ENCODE data around the gene BRD3.

The BRD3 gene

GRCh38 chr9:134034215-134035040 is 33.4 kb downstream of the BRD3 start:
- Mint-ChIP-seq H3K4me3 (no peak overlapping the region), H3K36me3 (ENCODE audit: insufficient read depth) (peaks cover 52% of the 10 kb centered on the region), H3K27ac (no peak overlapping the region), H3K27me3 (no peaks in the 10 kb centered on the region), H3K4me1 (ENCODE audit: low read depth in 2 of 2) (peaks cover 0 to 6% of the 10 kb centered on the region in 2 donors), H3K9me3 (no peaks in the 10 kb centered on the region)
- no peak for ATAC-seq (replicated peaks)
- no peak for DNase-seq

GRCh38 chr9:134033516-134034214 is 34.2 kb downstream of the BRD3 start:
- H3K27me3 Mint-ChIP-seq = no peaks in the 10 kb centered on the region
- no peaks in the 10 kb centered on the region for H3K4me1 Mint-ChIP-seq (ENCODE audit: low read depth in 2 of 2)
- H3K4me3 Mint-ChIP-seq = no peak overlapping the region
- H3K9me3 Mint-ChIP-seq = no peaks in the 10 kb centered on the region
- ATAC-seq (replicated peaks) = no peak
- no peak overlapping the region for H3K27ac Mint-ChIP-seq
- no peak for DNase-seq
- peaks cover 45% of the 10 kb centered on the region for H3K36me3 Mint-ChIP-seq (ENCODE audit: insufficient read depth)

DNA sequence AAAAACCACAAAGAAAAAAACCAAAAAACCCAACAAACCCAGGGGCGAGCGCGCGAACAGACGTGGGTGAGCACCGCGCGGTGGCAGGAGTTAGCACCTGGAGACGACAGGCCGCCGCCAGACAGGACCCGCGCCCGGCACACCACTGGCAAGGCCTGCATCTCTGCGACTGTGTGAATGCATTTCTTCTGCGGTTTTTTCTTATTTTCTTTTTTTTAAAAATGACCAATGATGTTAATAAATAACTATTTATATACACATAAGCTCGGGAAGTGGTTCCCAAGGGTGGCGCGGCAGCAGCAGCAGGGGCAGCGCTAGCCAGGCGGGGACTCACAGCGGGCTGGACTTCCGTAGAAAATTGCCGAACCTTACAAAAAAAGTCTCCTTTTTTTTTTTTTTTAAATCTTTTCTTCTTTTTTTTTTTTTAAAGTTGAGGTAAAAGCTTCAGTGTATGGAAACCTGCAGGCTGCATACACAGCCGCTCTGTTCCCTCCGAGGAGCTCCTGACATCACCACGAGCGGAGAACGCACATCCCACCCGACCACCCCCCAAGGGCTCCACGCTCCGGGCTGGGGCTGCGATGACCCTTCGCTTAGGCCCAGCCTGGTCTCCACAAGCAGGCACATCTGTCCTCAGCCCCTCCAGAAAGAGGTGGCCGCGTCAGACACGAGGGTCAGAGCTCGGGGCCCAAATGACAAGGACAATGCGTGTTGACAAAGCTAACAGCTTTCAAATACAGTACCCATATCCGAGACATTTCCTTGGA is 35.2 kb downstream of the BRD3 start:
- no peaks in the 10 kb centered on the region for H3K27me3 Mint-ChIP-seq
- no peaks in the 10 kb centered on the region for H3K4me1 Mint-ChIP-seq (ENCODE audit: low read depth in 2 of 2)
- no peak for ATAC-seq (replicated peaks)
- no peak for DNase-seq
- H3K9me3 Mint-ChIP-seq = no peaks in the 10 kb centered on the region
- H3K4me3 Mint-ChIP-seq = no peak overlapping the region
- H3K27ac Mint-ChIP-seq = no peak overlapping the region
- peaks cover 36% of the 10 kb centered on the region for H3K36me3 Mint-ChIP-seq (ENCODE audit: insufficient read depth)

GRCh38 chr9:134031783-134032182 is 36.0 kb downstream of the BRD3 start:
- DNase-seq = no peak
- ATAC-seq (replicated peaks) = no peak
- Mint-ChIP-seq H3K4me3 (no peak overlapping the region), H3K36me3 (ENCODE audit: insufficient read depth) (peaks cover 30% of the 10 kb centered on the region), H3K27ac (no peak overlapping the region), H3K9me3 (no peaks in the 10 kb centered on the region), H3K27me3 (no peaks in the 10 kb centered on the region), H3K4me1 (ENCODE audit: low read depth in 2 of 2) (no peaks in the 10 kb centered on the region)

DNA sequence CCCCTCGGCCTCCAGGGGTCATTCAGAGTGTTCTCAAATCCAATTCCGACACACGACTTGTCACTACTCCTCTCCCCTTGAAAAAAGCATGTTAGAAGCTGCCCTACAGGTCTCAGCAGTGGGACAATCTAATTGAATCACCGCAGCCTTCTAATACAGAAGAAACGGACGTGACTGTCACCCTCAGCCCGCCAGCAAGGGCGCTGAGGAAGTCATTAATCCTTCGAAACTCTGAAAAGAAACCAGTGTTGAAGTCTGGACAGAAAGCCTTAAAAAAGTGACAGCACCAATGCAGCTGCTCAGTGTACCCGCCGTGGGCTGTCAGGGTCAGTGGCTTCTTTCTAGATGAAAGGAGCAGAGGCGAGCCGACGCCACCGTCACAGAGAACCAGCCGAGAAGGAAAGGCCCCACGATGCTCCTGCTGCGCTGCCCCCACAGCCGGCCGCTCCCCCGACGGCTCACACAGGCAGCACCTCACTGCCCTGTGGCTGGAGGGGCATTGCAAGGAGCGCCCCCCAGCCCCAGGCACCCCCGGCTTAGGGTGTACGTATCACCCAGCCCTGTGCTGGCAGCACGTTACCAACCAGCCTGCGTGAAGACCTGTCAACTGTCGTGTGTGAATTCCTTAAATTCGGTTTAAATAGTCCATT is 36.9 kb downstream of the BRD3 start:
- Mint-ChIP-seq H3K4me1 (ENCODE audit: low read depth in 2 of 2) (peaks cover 0 to 4% of the 10 kb centered on the region in 2 donors), H3K27me3 (no peaks in the 10 kb centered on the region), H3K9me3 (no peaks in the 10 kb centered on the region), H3K27ac (no peak overlapping the region), H3K4me3 (no peak overlapping the region), H3K36me3 (ENCODE audit: insufficient read depth) (peaks cover 25% of the 10 kb centered on the region)
- DNase-seq (no peak), ATAC-seq (replicated peaks) (no peak)

DNA sequence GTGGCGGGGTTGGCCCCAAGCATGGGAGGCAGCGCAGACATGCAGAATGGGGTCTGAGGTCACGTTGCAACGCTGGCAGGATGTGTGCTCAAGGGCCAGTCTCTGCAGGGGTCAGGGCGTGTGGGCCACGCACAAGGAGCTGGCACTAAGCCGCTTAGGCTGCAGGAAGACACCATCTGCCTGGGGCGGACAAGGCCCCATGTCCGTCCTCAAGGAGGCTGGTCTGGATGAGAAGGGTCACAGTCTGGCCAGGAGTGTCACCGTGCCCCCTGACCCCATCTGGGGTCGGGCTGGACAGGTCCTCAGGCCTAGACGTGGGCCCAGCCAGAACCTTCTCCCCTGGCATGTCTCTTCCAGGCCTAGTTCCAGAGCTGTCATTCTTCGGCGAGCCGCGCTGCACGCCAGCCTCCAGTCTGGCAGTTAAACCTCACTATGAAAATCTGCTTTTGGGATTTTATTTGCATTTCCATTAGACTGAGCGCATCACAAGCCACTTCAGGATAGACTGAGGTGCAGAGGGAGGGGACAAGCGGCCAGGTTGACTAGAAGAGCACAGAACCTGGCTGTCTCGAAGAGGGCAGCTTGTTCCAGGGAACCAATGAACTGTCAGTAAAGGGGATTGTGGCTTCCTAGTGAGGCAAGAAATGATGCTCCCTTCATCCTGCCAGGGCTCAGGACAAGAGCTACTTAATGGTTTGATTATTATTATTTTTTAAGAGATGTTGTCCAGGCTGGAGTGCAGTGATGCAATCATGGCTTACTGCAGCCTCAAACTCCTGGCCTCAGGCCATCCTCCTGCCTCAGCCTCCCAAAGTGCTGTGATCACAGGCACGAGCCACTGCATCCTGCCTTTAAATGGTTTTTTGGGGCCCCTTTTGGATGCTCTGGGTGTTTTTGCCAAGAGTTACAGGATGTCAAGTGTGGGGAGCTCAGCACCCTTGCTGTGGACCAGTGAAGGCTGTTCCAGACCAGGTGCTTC is 38.3 kb downstream of the BRD3 start:
- Mint-ChIP-seq H3K27me3 (no peaks in the 10 kb centered on the region), H3K4me1 (ENCODE audit: low read depth in 2 of 2) (peaks cover 7 to 8% of the 10 kb centered on the region in 2 donors), H3K27ac (no peak overlapping the region), H3K36me3 (ENCODE audit: insufficient read depth) (peaks cover 23% of the 10 kb centered on the region), H3K9me3 (no peaks in the 10 kb centered on the region), H3K4me3 (no peak overlapping the region)
- DNase-seq (no peak), ATAC-seq (replicated peaks) (no peak)

DNA sequence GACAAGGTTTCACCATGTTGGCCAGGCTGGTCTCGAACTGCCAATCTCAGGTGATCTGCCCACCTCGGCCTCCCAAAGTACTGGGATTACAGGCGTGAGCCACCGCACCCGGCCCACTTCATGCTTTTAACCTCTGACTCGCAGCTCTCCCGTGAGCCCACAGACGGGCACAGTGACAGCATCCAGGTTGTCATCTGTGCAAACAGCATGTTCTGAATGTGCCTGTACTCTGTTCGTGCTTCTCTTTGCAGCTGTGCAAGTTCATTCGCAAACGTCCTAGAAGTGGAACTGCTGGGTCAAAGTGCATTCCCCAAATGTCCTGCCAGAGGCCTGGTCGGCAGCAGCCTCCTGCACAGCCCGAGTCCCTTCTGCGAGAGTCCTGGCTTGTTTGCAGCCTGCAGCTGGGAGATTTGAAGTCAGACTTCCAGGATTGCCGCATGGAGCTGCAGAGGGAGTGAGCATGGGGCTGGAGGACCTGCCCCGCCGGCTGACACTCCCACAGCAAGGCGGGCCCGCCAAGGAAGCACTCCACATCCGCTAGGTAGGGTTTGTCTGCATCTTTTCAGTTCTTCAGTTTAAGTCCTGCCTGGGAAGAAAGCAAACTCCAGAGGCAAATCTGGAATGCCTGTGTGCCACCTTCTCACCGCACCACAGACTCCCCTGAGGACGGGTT is 39.1 kb downstream of the BRD3 start:
- H3K4me1 Mint-ChIP-seq (ENCODE audit: low read depth in 2 of 2) = peaks cover 10 to 12% of the 10 kb centered on the region in 2 donors
- peaks cover 25% of the 10 kb centered on the region for H3K36me3 Mint-ChIP-seq (ENCODE audit: insufficient read depth)
- H3K9me3 Mint-ChIP-seq = no peaks in the 10 kb centered on the region
- H3K27ac Mint-ChIP-seq = no peak overlapping the region
- ATAC-seq (replicated peaks) (no peak), DNase-seq (no peak)
- peak overlapping the region in 1 of 2 donors; percentile 27 for H3K4me3 Mint-ChIP-seq
- no peaks in the 10 kb centered on the region for H3K27me3 Mint-ChIP-seq

GRCh38 chr9:134028076-134028475 is 39.8 kb downstream of the BRD3 start:
- Mint-ChIP-seq H3K27ac (no peak overlapping the region), H3K27me3 (no peaks in the 10 kb centered on the region), H3K4me3 (peak overlapping the region in 1 of 2 donors; percentile 7)

DNA sequence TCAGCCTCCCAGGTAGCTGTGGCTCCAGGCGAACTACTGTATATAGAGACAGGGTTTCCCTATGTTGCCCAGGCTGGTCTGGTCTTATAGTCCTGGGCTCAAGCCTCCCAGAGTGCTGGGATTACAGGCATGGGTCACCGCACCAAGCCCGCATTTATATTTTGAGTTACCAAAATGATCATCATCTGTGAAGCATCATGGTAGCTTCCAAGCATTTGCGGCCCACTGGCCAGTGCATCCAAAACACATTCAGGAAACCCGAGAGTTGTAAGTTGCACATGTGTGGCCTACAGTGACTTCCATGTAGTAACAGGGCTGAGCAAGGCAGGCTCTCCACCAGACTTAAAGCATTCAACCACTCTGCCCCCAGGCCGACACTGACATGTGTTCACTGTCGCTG is 40.3 kb downstream of the BRD3 start:
- Mint-ChIP-seq H3K4me3 (peak overlapping the region in 1 of 2 donors; percentile 7), H3K9me3 (no peaks in the 10 kb centered on the region), H3K4me1 (ENCODE audit: low read depth in 2 of 2) (peaks cover 10 to 12% of the 10 kb centered on the region in 2 donors), H3K36me3 (ENCODE audit: insufficient read depth) (peaks cover 15% of the 10 kb centered on the region), H3K27ac (no peak overlapping the region), H3K27me3 (no peaks in the 10 kb centered on the region)
- ATAC-seq (replicated peaks) (no peak), DNase-seq (no peak)

More at GRCh38 chr9:134028076-134028475, 39.8 kb downstream of the BRD3 start:
- peaks cover 10 to 12% of the 10 kb centered on the region in 2 donors for H3K4me1 Mint-ChIP-seq (ENCODE audit: low read depth in 2 of 2)
- ATAC-seq (replicated peaks) (no peak), DNase-seq (no peak)
- no peaks in the 10 kb centered on the region for H3K9me3 Mint-ChIP-seq
- peaks cover 19% of the 10 kb centered on the region for H3K36me3 Mint-ChIP-seq (ENCODE audit: insufficient read depth)

DNA sequence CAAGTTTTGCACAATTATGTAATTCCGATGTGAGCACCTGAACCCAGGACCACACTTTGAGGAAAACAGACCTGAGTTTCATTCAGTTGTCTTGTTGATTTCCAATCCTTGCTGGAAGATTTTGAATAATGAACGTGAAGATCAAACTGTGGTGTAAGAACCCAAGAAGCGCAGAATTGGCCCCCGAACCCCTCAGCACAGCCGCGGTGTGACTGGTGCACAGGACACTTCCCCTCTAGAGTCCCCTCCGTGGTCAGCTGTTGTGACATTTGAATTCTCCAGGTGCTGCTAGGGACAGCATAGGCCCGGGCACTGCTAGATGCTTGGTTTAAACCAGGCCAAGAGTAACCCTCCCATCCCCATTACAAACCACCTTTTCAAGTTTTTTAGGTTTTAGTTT is 40.8 kb downstream of the BRD3 start:
- Mint-ChIP-seq H3K27ac (no peak overlapping the region), H3K4me1 (ENCODE audit: low read depth in 2 of 2) (peaks cover 10 to 12% of the 10 kb centered on the region in 2 donors), H3K9me3 (no peaks in the 10 kb centered on the region), H3K4me3 (peak overlapping the region; percentile 19 to 35), H3K36me3 (ENCODE audit: insufficient read depth) (peaks cover 10% of the 10 kb centered on the region), H3K27me3 (no peaks in the 10 kb centered on the region)
- DNase-seq (no peak), ATAC-seq (replicated peaks) (no peak)

GRCh38 chr9:134026581-134026980 is 41.2 kb downstream of the BRD3 start:
- no peaks in the 10 kb centered on the region for H3K27me3 Mint-ChIP-seq
- ATAC-seq (replicated peaks) (no peak), DNase-seq (no peak)
- peaks cover 10% of the 10 kb centered on the region for H3K36me3 Mint-ChIP-seq (ENCODE audit: insufficient read depth)
- peaks cover 10 to 12% of the 10 kb centered on the region in 2 donors for H3K4me1 Mint-ChIP-seq (ENCODE audit: low read depth in 2 of 2)
- no peaks in the 10 kb centered on the region for H3K9me3 Mint-ChIP-seq
- peak overlapping the region; percentile 78 to 83 for H3K4me3 Mint-ChIP-seq
- no peak overlapping the region for H3K27ac Mint-ChIP-seq
